ENCODE data around the gene MAPK9.

The MAPK9 gene

GRCh38 chr5:180323941-180324600 is 32.2 kb upstream of the MAPK9 start:
- Histone ChIP-seq H3K9me3 (no peaks in the 10 kb centered on the region), H3K36me3 (peaks cover 0 to 10% (median 0%) of the 10 kb centered on the region in 3 donors), H3K4me1 (no peaks in the 10 kb centered on the region), H3K4me3 (no peak overlapping the region), H3K27me3 (no peaks in the 10 kb centered on the region), H3K27ac (no peak overlapping the region)
- TF ChIP-seq, protein P1, sequence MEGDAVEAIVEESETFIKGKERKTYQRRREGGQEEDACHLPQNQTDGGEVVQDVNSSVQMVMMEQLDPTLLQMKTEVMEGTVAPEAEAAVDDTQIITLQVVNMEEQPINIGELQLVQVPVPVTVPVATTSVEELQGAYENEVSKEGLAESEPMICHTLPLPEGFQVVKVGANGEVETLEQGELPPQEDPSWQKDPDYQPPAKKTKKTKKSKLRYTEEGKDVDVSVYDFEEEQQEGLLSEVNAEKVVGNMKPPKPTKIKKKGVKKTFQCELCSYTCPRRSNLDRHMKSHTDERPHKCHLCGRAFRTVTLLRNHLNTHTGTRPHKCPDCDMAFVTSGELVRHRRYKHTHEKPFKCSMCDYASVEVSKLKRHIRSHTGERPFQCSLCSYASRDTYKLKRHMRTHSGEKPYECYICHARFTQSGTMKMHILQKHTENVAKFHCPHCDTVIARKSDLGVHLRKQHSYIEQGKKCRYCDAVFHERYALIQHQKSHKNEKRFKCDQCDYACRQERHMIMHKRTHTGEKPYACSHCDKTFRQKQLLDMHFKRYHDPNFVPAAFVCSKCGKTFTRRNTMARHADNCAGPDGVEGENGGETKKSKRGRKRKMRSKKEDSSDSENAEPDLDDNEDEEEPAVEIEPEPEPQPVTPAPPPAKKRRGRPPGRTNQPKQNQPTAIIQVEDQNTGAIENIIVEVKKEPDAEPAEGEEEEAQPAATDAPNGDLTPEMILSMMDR (IDR thresholded peaks at IDR 0.05): no peak
- DNase-seq: no peak
- intact Hi-C loops (cut with DNase I; ENCODE audit: low total_unique reads): no loop called here

DNA sequence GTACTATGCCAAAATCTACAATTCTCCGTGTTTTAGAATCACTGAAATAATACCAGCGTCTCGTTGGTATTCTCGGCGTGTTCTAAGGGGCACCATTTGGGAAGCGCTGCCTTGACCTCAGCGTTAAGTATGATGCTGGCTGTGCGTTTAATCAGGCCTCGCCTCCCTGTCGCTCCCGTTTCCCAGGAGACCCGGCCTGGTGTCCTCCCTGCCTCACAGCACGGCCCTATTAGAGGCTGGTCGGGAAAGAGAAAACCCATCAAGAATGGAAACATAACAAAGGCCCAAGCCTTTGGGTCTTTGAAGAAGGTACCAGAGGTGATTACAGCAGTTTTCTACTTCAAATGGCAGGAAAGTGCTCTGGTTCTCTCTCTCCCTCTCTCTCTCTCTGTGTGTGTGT is 31.3 kb upstream of the MAPK9 start:
- Histone ChIP-seq H3K4me1 (no peaks in the 10 kb centered on the region), H3K27me3 (no peaks in the 10 kb centered on the region), H3K27ac (no peak overlapping the region), H3K4me3 (no peak overlapping the region), H3K9me3 (no peaks in the 10 kb centered on the region), H3K36me3 (peaks cover 0 to 16% (median 7%) of the 10 kb centered on the region in 3 donors)
- intact Hi-C loops (cut with DNase I; ENCODE audit: low total_unique reads): no loop called here
- DNase-seq: no peak
- TF ChIP-seq, protein P1 (IDR thresholded peaks at IDR 0.05): no peak

DNA sequence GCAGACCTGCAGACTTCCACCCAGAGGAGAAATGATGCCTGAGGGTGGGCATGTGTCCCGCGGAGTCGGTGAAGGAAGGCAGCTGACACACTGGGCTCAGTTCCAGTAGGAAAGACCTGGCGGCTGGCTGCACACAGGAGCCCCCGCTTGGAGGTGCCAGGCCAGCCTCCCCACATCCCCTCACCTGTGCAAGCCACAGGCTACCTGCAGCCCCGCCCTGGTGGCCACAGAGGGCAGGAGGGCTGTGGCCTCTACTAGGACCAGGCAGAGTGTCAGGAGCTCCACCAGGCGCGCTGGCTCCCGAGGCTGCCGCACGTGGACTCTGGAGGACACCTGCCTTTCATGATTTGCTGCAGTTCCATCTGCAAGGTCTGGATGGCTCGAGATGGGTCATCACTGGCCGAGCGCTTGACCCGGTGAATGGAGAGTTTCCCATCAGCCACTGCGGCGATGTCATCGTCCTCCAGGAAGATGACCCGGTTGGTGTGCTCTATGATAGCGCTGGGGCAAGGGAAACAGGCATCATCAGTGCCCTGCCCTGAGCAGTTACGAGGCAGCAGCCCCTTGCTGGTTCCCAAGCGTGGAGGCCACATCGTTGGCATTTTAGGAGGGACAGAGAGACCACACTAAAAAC is 26.7 kb upstream of the MAPK9 start:
- Histone ChIP-seq H3K36me3 (peaks cover 0 to 15% (median 10%) of the 10 kb centered on the region in 3 donors), H3K9me3 (no peaks in the 10 kb centered on the region), H3K27ac (no peak overlapping the region), H3K4me3 (no peak overlapping the region), H3K27me3 (no peaks in the 10 kb centered on the region), H3K4me1 (no peaks in the 10 kb centered on the region)
- intact Hi-C loops (cut with DNase I; ENCODE audit: low total_unique reads): no loop called here
- TF ChIP-seq, protein P1 (IDR thresholded peaks at IDR 0.05): no peak
- DNase-seq: no peak

DNA sequence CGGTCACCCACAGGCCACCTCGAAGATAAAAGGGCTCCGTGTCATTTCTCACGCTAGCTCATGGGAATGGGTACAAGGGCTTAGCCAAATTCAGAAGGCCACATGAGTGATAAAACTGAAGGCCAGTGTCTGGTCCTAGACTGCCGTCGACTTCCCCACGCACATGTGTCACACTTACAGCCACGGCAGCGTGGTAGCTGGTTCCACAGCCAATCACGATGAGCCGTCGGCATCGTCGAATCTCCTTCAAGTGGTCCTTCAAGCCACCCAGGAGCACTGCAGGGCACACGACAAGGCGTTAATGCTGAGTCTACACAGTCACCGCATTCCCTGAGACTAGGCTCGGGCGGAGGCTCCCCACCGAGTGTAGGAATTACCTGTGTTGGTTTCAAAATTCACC is 24.7 kb upstream of the MAPK9 start:
- Histone ChIP-seq H3K9me3 (no peaks in the 10 kb centered on the region), H3K27ac (no peak overlapping the region), H3K36me3 (peaks cover 0 to 15% (median 10%) of the 10 kb centered on the region in 3 donors), H3K27me3 (no peaks in the 10 kb centered on the region), H3K4me1 (no peaks in the 10 kb centered on the region), H3K4me3 (no peak overlapping the region)
- TF ChIP-seq, protein P1 (IDR thresholded peaks at IDR 0.05): no peak
- intact Hi-C loops (cut with DNase I; ENCODE audit: low total_unique reads): no loop called here
- no peak for DNase-seq

GRCh38 chr5:180315762-180316212 is 23.9 kb upstream of the MAPK9 start:
- Histone ChIP-seq H3K4me3 (no peak overlapping the region), H3K36me3 (peaks cover 0 to 15% (median 10%) of the 10 kb centered on the region in 3 donors), H3K9me3 (no peaks in the 10 kb centered on the region), H3K4me1 (no peaks in the 10 kb centered on the region), H3K27ac (no peak overlapping the region), H3K27me3 (no peaks in the 10 kb centered on the region)
- DNase-seq: peak in 1 of 2 donors; percentile 55
- intact Hi-C loops (cut with DNase I; ENCODE audit: low total_unique reads): no loop called here
- TF ChIP-seq, protein P1 (IDR thresholded peaks at IDR 0.05): peak; percentile 68 to 89

Data from tibial artery (tissue), 4 donors.